Measurements from ENCODE around the gene WNT6.

Gene WNT6

DNA sequence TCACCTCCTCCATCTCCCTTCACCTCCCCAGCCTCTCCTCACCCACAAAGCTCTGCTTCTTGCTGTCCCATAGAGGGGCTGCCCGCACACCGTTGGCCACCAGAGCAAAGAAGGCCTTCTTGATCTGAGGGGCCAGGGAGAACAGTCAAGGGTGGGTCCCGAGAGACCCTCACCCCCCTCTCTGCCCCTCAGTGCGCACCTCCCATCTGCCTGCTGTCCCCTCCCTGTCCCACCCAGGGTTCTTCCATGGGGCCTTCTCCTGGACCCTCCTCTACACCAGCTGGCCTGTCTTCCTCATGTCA is 31.2 kb upstream of the WNT6 start:
- in situ Hi-C loops (cut with HindIII; ENCODE audit: low sequenced_read_pairs): no loop called here
- H3K4me3 ChIP-seq (ENCODE audit: low read depth, low read length): no peak overlapping the region
- no peak for DNase-seq (ENCODE audit: low read depth, low spot score)
- TF ChIP-seq, protein P1, sequence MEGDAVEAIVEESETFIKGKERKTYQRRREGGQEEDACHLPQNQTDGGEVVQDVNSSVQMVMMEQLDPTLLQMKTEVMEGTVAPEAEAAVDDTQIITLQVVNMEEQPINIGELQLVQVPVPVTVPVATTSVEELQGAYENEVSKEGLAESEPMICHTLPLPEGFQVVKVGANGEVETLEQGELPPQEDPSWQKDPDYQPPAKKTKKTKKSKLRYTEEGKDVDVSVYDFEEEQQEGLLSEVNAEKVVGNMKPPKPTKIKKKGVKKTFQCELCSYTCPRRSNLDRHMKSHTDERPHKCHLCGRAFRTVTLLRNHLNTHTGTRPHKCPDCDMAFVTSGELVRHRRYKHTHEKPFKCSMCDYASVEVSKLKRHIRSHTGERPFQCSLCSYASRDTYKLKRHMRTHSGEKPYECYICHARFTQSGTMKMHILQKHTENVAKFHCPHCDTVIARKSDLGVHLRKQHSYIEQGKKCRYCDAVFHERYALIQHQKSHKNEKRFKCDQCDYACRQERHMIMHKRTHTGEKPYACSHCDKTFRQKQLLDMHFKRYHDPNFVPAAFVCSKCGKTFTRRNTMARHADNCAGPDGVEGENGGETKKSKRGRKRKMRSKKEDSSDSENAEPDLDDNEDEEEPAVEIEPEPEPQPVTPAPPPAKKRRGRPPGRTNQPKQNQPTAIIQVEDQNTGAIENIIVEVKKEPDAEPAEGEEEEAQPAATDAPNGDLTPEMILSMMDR (IDR thresholded peaks at IDR 0.05; ENCODE audit: low read depth, low read length): no peak

DNA sequence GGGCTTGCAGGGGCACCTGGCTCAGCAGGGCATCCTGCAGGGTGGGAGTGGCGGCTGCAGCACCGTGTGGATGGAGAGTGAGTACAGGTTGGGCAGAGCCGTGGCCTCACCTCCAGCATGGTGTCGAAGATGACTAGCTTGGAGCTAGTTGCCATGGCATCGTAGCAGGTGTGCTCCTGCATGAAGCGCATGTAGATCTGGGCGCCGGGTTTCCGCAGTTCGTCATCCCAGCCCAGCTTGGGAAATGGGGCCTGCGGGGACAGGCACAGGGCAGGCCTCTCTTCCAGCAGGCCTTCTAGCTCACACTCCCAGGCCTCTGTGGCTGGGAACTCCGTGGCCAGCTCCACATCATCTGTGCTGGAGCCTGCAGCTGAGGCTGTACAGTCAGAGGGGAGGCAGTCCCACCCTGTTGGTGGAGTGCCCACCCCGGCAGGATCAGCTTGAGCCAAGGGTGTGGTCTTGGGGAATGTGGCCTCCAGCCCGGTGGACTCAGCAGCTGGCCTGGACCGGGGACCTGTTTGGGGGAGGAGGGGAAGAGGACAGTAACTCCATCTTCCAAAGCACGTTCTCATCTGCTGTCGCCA is 29.6 kb upstream of the WNT6 start:
- no peak overlapping the region for H3K4me3 ChIP-seq (ENCODE audit: low read depth, low read length)
- TF ChIP-seq, protein P1 (IDR thresholded peaks at IDR 0.05; ENCODE audit: low read depth, low read length): no peak
- DNase-seq (ENCODE audit: low read depth, low spot score): no peak
- in situ Hi-C loops (cut with HindIII; ENCODE audit: low sequenced_read_pairs): no loop called here

DNA sequence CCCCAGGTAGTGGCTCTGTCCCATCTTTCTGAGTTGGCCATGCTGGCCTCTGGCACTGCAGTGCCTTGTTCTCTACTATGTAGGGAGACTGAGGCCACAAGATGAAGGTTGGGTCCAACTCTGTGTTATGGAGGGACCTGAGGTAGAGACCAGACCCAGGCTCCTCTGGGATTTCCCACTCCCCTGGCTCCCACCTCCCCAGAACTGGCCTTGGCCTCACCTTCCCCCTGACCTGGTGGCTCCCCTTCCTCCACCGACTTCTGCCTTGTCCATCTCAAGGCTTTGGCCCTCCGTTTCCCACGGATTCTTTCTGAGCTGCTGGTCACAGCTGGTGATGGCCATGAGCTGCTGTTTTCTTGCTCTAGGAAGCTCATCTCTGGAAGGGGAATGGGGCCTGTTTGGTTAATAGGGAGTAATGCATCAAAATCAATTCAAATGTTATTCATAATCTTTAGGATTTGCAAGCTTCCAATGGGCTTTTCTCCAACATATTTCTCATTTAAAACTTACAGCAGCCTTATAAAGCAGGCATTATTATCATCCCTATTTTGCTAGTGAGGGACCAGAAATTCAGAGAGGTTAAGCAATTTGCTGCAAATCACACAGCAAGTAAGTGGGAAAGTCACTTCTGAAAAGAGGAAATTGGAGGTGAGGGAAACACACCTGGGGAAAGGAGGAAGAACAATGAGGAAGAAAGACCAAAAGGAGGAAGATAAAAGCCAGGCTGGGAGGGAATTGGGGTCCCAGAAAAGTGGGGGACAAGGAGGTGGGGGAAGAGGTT is 28.9 kb upstream of the WNT6 start:
- TF ChIP-seq, protein P1 (IDR thresholded peaks at IDR 0.05; ENCODE audit: low read depth, low read length): no peak
- in situ Hi-C loops (cut with HindIII; ENCODE audit: low sequenced_read_pairs): no loop called here
- DNase-seq (ENCODE audit: low read depth, low spot score): no peak
- no peak overlapping the region for H3K4me3 ChIP-seq (ENCODE audit: low read depth, low read length)

DNA sequence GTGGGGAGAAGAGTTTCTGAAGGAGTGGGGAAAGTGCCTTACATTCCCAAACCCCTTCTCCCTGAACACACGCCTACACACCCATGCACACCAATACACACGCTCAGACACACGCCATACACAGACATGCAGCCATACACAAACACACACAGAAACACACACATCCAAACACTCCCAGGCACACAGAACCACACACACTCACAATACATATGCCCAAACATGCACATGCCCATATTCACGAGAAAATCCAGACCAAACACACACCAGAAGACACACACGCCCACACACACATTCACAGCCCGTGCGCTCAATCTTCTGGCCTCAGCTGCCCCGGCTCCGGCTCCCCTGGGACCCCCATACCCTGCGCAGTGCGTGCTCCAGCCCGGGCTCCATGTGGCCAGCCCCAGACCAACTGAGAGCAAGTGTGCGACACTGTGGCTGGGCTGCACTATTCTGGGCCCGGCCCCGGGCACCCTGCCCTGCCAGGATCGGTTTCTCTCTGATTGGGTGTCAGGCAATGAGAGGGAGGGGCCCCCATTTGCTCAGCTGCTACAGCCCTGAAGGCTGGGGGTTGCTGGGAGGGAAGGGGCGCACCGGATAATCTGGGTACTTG is 28.1 kb upstream of the WNT6 start, which contains the start of gene PRKAG3:
Gene PRKAG3 (minus strand): TSS at position 426 of the 613 bp plus-strand sequence.
- in situ Hi-C loops (cut with HindIII; ENCODE audit: low sequenced_read_pairs): no loop called here
- H3K4me3 ChIP-seq (ENCODE audit: low read depth, low read length): no peak within 1 kb of the TSS
- TF ChIP-seq, protein P1 (IDR thresholded peaks at IDR 0.05; ENCODE audit: low read depth, low read length): no peak
- DNase-seq (ENCODE audit: low read depth, low spot score): no peak

DNA sequence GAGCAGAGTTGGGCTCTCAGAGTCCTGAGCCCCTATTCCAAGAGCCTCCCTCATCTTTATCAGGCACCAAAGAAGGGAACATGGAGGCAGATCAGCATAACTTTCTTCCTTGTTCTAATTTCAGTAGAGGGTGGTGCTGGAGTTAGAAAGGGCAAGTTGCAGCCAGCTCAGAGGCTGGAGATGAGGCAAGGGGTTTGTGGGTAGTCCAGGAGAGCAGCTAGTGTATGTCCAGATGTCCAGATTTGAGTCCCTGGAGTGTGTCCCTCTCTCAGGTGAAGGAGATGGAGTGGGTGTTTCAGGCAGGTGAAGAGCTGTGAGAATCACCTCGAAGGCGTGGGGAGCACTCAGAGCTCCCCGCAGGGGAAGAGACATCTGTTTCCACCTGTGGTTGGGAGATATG is 27.5 kb upstream of the WNT6 start:
- DNase-seq (ENCODE audit: low read depth, low spot score): no peak
- TF ChIP-seq, protein P1 (IDR thresholded peaks at IDR 0.05; ENCODE audit: low read depth, low read length): no peak
- in situ Hi-C loops (cut with HindIII; ENCODE audit: low sequenced_read_pairs): no loop called here
- no peak overlapping the region for H3K4me3 ChIP-seq (ENCODE audit: low read depth, low read length)

DNA sequence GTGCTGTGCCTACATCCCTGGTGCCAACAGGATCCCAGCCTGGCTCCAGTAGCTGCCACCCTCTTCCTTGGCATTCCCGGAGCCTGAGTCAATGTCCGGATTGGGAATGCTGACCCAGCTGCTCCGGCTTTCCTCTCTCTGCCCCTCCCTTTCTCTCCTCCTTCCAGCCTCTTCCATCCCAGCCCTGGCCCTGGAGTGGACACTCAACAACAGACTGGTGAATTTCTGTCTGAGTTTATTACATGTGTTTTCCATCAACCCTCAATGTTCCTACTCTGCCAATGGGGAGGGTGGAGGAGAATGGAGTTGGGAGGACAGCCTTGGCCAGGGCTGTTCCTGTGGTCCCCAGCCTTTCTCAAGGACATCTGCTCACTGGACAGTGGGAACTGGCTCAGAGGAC is 27.1 kb upstream of the WNT6 start:
- DNase-seq (ENCODE audit: low read depth, low spot score): no peak
- TF ChIP-seq, protein P1 (IDR thresholded peaks at IDR 0.05; ENCODE audit: low read depth, low read length): no peak
- no peak overlapping the region for H3K4me3 ChIP-seq (ENCODE audit: low read depth, low read length)
- in situ Hi-C loops (cut with HindIII; ENCODE audit: low sequenced_read_pairs): no loop called here

All from astrocyte of the spinal cord (primary cell).